ENCODE measurements around the gene PDE3B.
"Not testable (repeated sequence)": the region's sequence is repeated elsewhere in the genome, so short reads cannot be mapped to it uniquely, and the experiment has no call there.

The PDE3B gene

DNA sequence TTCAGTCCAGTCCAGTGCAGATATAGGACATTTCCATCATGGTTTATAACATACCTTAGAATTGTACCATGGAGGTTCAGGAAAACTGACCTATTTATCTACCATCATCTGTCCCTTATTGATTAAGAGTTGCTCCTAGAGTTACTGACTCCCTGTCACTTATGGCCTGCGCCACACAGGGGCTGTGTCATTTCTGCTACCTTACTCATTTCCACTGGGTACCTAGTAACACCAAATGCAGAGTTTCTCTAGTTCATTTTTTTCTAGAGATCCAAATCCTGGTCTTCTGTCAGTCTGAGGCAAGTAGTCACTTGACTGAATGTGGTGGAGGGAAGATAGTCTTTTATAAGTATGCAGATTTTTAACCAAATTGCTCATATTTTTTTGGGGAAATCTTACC lies 59.2 kb downstream of the PDE3B start:
- no peak overlapping the region for H3K4me3 ChIP-seq (ENCODE audit: low read length)
- DNase-seq (ENCODE audit: low read depth) = no peak
- TF ChIP-seq, protein P1, sequence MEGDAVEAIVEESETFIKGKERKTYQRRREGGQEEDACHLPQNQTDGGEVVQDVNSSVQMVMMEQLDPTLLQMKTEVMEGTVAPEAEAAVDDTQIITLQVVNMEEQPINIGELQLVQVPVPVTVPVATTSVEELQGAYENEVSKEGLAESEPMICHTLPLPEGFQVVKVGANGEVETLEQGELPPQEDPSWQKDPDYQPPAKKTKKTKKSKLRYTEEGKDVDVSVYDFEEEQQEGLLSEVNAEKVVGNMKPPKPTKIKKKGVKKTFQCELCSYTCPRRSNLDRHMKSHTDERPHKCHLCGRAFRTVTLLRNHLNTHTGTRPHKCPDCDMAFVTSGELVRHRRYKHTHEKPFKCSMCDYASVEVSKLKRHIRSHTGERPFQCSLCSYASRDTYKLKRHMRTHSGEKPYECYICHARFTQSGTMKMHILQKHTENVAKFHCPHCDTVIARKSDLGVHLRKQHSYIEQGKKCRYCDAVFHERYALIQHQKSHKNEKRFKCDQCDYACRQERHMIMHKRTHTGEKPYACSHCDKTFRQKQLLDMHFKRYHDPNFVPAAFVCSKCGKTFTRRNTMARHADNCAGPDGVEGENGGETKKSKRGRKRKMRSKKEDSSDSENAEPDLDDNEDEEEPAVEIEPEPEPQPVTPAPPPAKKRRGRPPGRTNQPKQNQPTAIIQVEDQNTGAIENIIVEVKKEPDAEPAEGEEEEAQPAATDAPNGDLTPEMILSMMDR (conservative IDR thresholded peaks at IDR 0.05; ENCODE audit: low read depth, low read length) = no peak

DNA sequence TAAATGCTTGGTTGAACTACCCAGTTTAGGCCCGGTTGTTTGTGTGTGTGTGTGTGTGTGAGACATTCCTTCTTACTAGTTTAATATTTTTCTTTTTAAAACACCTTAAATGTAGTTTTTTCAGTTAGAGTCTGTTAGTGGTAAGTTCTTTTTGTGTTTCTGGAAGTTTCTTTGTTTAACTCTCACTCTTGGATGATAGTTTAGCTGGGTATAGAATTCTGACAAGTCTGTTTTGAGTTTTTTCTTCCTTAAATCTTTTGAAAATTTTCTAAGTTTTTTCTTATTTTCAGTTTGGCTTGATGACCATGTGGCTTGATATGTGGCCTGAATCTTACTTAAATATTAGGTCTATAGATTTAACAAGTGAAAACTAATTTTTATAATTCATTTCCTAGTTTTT lies 60.1 kb downstream of the PDE3B start:
- no peak for DNase-seq (ENCODE audit: low read depth)
- TF ChIP-seq, protein P1 (conservative IDR thresholded peaks at IDR 0.05; ENCODE audit: low read depth, low read length) = no peak
- no peak overlapping the region for H3K4me3 ChIP-seq (ENCODE audit: low read length)

DNA sequence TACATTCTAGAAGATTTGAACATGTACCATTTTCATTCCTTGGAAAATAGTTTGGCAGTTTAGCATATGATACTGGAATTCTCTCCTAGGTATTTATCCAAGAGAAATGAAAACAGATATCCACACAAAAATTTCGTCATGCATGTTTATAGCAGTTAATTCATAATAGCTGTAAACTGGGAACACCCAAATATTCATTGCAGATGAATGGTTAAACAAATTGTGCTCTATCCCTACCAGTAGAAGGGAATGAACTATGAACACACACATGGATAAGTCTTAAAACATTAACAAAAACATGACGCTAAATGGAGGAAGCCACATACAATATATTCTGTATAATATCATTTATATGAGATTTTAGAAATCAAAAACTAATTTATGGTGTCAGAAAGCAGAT lies 61.5 kb downstream of the PDE3B start:
- DNase-seq (ENCODE audit: low read depth) = no peak
- TF ChIP-seq, protein P1 (conservative IDR thresholded peaks at IDR 0.05; ENCODE audit: low read depth, low read length) = no peak
- H3K4me3 ChIP-seq (ENCODE audit: low read length) = no peak overlapping the region

GRCh38 chr11:14713496-14714244 lies 70.1 kb downstream of the PDE3B start:
- DNase-seq (ENCODE audit: low read depth) = no peak
- TF ChIP-seq, protein P1 (conservative IDR thresholded peaks at IDR 0.05; ENCODE audit: low read depth, low read length) = no peak
- H3K4me3 ChIP-seq (ENCODE audit: low read length) = no peak overlapping the region

DNA sequence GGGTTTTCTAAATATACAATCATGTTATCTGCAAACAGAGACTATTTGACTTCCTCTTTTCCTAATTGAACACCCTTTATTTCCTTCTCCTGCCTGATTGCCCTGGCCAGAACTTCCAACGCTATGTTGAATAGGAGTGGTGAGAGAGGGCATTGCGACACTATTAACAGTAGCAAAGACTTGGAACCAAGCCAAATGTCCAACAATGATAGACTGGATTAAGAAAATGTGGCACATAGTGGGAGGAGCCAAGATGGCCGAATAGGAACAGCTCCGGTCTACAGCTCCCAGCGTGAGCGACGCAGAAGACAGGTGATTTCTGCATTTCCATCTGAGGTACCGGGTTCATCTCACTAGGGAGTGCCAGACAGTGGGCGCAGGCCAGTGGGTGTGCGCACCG lies 72.1 kb downstream of the PDE3B start:
- not testable (repeated sequence) for H3K4me3 ChIP-seq (ENCODE audit: low read length); DNase-seq (ENCODE audit: low read depth)

DNA sequence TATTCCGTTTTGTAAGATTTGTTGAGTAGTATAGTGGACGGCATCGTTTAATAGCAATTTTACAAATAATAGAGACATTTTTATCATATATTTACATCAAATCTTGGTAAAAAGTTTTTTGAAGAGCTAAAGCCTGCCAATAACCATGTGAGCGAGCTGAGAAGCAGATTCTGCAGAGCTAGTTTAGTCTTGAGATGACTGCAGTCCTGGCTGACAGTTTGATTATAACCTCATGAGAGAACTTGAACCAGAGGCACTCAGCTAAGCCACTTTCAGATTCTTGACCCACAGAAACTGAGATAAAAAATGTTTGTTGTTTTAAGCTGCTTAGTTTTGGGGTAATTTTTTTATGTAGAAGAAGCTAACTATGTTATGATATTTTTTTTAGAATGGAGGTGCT lies 78.9 kb downstream of the PDE3B start:
- no peak overlapping the region for H3K4me3 ChIP-seq (ENCODE audit: low read length)
- DNase-seq (ENCODE audit: low read depth) = no peak
- TF ChIP-seq, protein P1 (conservative IDR thresholded peaks at IDR 0.05; ENCODE audit: low read depth, low read length) = no peak

- DNase-seq (ENCODE audit: low read depth) = no peak
- H3K4me3 ChIP-seq (ENCODE audit: low read length) = no peak overlapping the region
- TF ChIP-seq, protein P1 (conservative IDR thresholded peaks at IDR 0.05; ENCODE audit: low read depth, low read length) = no peak
These were observed 81.5 kb downstream of the PDE3B start for GRCh38 chr11:14725150-14725549.

Data from retinal pigment epithelial cell (primary cell).